Measurements from ENCODE around the gene SARDH.

GRCh38 chr9:133775291-133775690 lies 37.1 kb upstream of the SARDH start:
- no peak for TF ChIP-seq CTCF (conservative IDR thresholded peaks at IDR 0.05)
- TF ChIP-seq EZH2 (IDR thresholded peaks at IDR 0.05; ENCODE audit: low read depth): no peak

Data from PC-9 (cell line).